Measurements from ENCODE around the gene LRP1B. TPM values are rescaled to one million over a fixed set of nuclear protein-coding genes. Genes with fewer than 3 reads are reported as not detected.
"Not testable (repeated sequence)": the region's sequence is repeated elsewhere in the genome, so short reads cannot be mapped to it uniquely, and the experiment has no call there.

The LRP1B gene
- total and polyA plus RNA-seq, 8 donors: 0.03 to 1.6 (median 0.84) TPM

GRCh38 chr2:140550821-140551220 is 1580.0 kb downstream of the LRP1B start:
- Histone ChIP-seq H3K27ac (no peak overlapping the region), H3K4me3 (no peak overlapping the region), H3K4me1 (no peaks in the 10 kb centered on the region), H3K27me3 (no peaks in the 10 kb centered on the region), H3K36me3 (no peaks in the 10 kb centered on the region), H3K9me3 (no peaks in the 10 kb centered on the region)
- TF ChIP-seq, protein P1, sequence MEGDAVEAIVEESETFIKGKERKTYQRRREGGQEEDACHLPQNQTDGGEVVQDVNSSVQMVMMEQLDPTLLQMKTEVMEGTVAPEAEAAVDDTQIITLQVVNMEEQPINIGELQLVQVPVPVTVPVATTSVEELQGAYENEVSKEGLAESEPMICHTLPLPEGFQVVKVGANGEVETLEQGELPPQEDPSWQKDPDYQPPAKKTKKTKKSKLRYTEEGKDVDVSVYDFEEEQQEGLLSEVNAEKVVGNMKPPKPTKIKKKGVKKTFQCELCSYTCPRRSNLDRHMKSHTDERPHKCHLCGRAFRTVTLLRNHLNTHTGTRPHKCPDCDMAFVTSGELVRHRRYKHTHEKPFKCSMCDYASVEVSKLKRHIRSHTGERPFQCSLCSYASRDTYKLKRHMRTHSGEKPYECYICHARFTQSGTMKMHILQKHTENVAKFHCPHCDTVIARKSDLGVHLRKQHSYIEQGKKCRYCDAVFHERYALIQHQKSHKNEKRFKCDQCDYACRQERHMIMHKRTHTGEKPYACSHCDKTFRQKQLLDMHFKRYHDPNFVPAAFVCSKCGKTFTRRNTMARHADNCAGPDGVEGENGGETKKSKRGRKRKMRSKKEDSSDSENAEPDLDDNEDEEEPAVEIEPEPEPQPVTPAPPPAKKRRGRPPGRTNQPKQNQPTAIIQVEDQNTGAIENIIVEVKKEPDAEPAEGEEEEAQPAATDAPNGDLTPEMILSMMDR (IDR thresholded peaks at IDR 0.05): no peak
- DNase-seq (no peak), ATAC-seq (no peak)
- intact Hi-C loops (cut with DNase I): no loop called here

GRCh38 chr2:140544769-140545168 is 1586.0 kb downstream of the LRP1B start:
- H3K27me3 ChIP-seq; H3K4me3 ChIP-seq; ATAC-seq; DNase-seq; H3K4me1 ChIP-seq; intact Hi-C loops (cut with DNase I); H3K9me3 ChIP-seq; H3K36me3 ChIP-seq; H3K27ac ChIP-seq: not testable (repeated sequence)

GRCh38 chr2:140542627-140543026 is 1588.2 kb downstream of the LRP1B start:
- Histone ChIP-seq H3K36me3 (no peaks in the 10 kb centered on the region), H3K4me1 (no peaks in the 10 kb centered on the region), H3K4me3 (no peak overlapping the region), H3K27ac (no peak overlapping the region), H3K9me3 (no peaks in the 10 kb centered on the region), H3K27me3 (no peaks in the 10 kb centered on the region)
- ATAC-seq (peak; percentile 24), DNase-seq (no peak)
- intact Hi-C loops (cut with DNase I): no loop called here
- TF ChIP-seq, protein P1 (IDR thresholded peaks at IDR 0.05): no peak

- TF ChIP-seq, protein P1 (IDR thresholded peaks at IDR 0.05): no peak
- intact Hi-C loops (cut with DNase I): no loop called here
- no peak for ATAC-seq
- Histone ChIP-seq H3K4me3 (no peak overlapping the region), H3K4me1 (no peaks in the 10 kb centered on the region), H3K9me3 (no peaks in the 10 kb centered on the region), H3K27me3 (no peaks in the 10 kb centered on the region), H3K27ac (no peak overlapping the region), H3K36me3 (no peaks in the 10 kb centered on the region)
- DNase-seq: no peak
Observed at GRCh38 chr2:140539242-140539875, 1591.5 kb downstream of the LRP1B start.

GRCh38 chr2:140529706-140530105 is 1601.1 kb downstream of the LRP1B start:
- H3K4me3 ChIP-seq: no peak overlapping the region
- no peaks in the 10 kb centered on the region for H3K27me3 ChIP-seq
- H3K4me1 ChIP-seq: no peaks in the 10 kb centered on the region
- no peaks in the 10 kb centered on the region for H3K36me3 ChIP-seq
- no peaks in the 10 kb centered on the region for H3K9me3 ChIP-seq
- intact Hi-C loops (cut with DNase I): no loop called here
- no peak for DNase-seq
- H3K27ac ChIP-seq: no peak overlapping the region
- ATAC-seq: no peak
- TF ChIP-seq, protein P1 (IDR thresholded peaks at IDR 0.05): no peak

GRCh38 chr2:140528982-140529381 is 1601.8 kb downstream of the LRP1B start:
- no peak overlapping the region for H3K4me3 ChIP-seq
- intact Hi-C loops (cut with DNase I): no loop called here
- no peaks in the 10 kb centered on the region for H3K27me3 ChIP-seq
- TF ChIP-seq, protein P1 (IDR thresholded peaks at IDR 0.05): no peak
- H3K4me1 ChIP-seq: no peaks in the 10 kb centered on the region
- no peaks in the 10 kb centered on the region for H3K9me3 ChIP-seq
- DNase-seq: no peak
- no peak for ATAC-seq
- H3K36me3 ChIP-seq: no peaks in the 10 kb centered on the region
- H3K27ac ChIP-seq: no peak overlapping the region

Measured in left lung (tissue), 10 donors.